ENCODE data around the gene LCE5A. TPM values are rescaled to one million over a fixed set of nuclear protein-coding genes. Genes with fewer than 3 reads are reported as not detected.

LCE5A gene
- total and polyA plus RNA-seq, 2 donors from 2014 or later = not detected

- FAIRE-seq (no peak), DNase-seq (peak in 3 of 5 donors; percentile 11 to 25 (median 25))
- Histone ChIP-seq H3K27me3 (ENCODE audit: control insufficient read depth, insufficient read depth, low read length) (no peaks in the 10 kb centered on the region), H3K27ac (ENCODE audit: low read depth in 2 of 2, low read length in 2 of 2) (no peak overlapping the region), H3K4me1 (ENCODE audit: control insufficient read depth in 2 of 3, insufficient read depth in 2 of 3, low read depth in 1 of 3, low read length in 3 of 3) (no peaks in the 10 kb centered on the region), H3K9ac (ENCODE audit: low read length in 3 of 3) (no peak overlapping the region), H3K9me3 (ENCODE audit: control insufficient read depth in 2 of 3, insufficient read depth in 1 of 3, low read length in 3 of 3) (no peaks in the 10 kb centered on the region), H3K4me3 (ENCODE audit: low read length in 3 of 3) (no peak overlapping the region), H3K36me3 (ENCODE audit: control insufficient read depth in 2 of 3, insufficient read depth in 3 of 3, low read length in 3 of 3) (no peaks in the 10 kb centered on the region)
- peak; percentile 25 for TF ChIP-seq CTCF (IDR thresholded peaks at IDR 0.05; ENCODE audit: borderline replicate concordance, extremely low read depth, insufficient read depth)
- intact Hi-C loops (cut with DNase I) = no loop called here
Observed at GRCh38 chr1:152495066-152495675, 15.4 kb upstream of the LCE5A start.

GRCh38 chr1:152497273-152497672 is 13.3 kb upstream of the LCE5A start:
- FAIRE-seq (no peak), DNase-seq (no peak)
- intact Hi-C loops (cut with DNase I) = no loop called here
- no peaks in the 10 kb centered on the region for H3K4me1 ChIP-seq (ENCODE audit: control insufficient read depth in 2 of 3, insufficient read depth in 2 of 3, low read depth in 1 of 3, low read length in 3 of 3)
- H3K36me3 ChIP-seq (ENCODE audit: control insufficient read depth in 2 of 3, insufficient read depth in 3 of 3, low read length in 3 of 3) = no peaks in the 10 kb centered on the region
- H3K27ac ChIP-seq (ENCODE audit: low read depth in 2 of 2, low read length in 2 of 2) = no peak overlapping the region
- H3K9me3 ChIP-seq (ENCODE audit: control insufficient read depth in 2 of 3, insufficient read depth in 1 of 3, low read length in 3 of 3) = no peaks in the 10 kb centered on the region
- H3K27me3 ChIP-seq (ENCODE audit: control insufficient read depth, insufficient read depth, low read length) = no peaks in the 10 kb centered on the region
- no peak overlapping the region for H3K4me3 ChIP-seq (ENCODE audit: low read length in 3 of 3)
- no peak overlapping the region for H3K9ac ChIP-seq (ENCODE audit: low read length in 3 of 3)
- TF ChIP-seq CTCF (IDR thresholded peaks at IDR 0.05; ENCODE audit: borderline replicate concordance, extremely low read depth, insufficient read depth) = peak; percentile 9

- no peak for TF ChIP-seq CTCF (IDR thresholded peaks at IDR 0.05; ENCODE audit: borderline replicate concordance, extremely low read depth, insufficient read depth)
- no peak overlapping the region for H3K9ac ChIP-seq (ENCODE audit: low read length in 3 of 3)
- no peaks in the 10 kb centered on the region for H3K4me1 ChIP-seq (ENCODE audit: control insufficient read depth in 2 of 3, insufficient read depth in 2 of 3, low read depth in 1 of 3, low read length in 3 of 3)
- no peaks in the 10 kb centered on the region for H3K9me3 ChIP-seq (ENCODE audit: control insufficient read depth in 2 of 3, insufficient read depth in 1 of 3, low read length in 3 of 3)
- DNase-seq = no peak
- H3K27ac ChIP-seq (ENCODE audit: low read depth in 2 of 2, low read length in 2 of 2) = no peak overlapping the region
- FAIRE-seq = no peak
- no peaks in the 10 kb centered on the region for H3K27me3 ChIP-seq (ENCODE audit: control insufficient read depth, insufficient read depth, low read length)
- intact Hi-C loops (cut with DNase I) = no loop called here
- H3K4me3 ChIP-seq (ENCODE audit: low read length in 3 of 3) = no peak overlapping the region
- no peaks in the 10 kb centered on the region for H3K36me3 ChIP-seq (ENCODE audit: control insufficient read depth in 2 of 3, insufficient read depth in 3 of 3, low read length in 3 of 3)
Observed at GRCh38 chr1:152501704-152502103, 8.9 kb upstream of the LCE5A start.
